ENCODE data around the gene EIF5.
A peak's percentile ranks its signal among the peaks of the same experiment; 100 is the strongest.

Gene EIF5

DNA sequence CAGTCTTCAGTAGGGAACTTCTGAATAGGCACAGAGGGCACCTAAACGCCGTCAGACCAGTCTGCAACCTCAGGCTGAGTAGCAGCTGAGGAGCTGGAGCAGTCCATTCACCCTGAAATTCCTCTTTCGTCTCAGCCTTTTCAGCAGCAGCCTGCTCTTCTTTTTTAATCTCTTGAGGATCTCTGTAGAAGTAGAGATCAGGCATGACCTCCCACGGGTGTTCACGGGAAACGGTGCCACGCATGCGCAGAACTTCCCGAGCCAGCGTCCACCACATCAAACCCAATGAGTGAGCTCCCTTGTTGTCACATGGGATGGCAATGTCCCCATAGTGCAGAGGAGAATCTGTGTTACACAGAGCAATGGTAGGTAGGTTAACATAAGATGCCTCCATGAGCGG, 40.1 kb downstream of the EIF5 start:
- no peak for DNase-seq

DNA sequence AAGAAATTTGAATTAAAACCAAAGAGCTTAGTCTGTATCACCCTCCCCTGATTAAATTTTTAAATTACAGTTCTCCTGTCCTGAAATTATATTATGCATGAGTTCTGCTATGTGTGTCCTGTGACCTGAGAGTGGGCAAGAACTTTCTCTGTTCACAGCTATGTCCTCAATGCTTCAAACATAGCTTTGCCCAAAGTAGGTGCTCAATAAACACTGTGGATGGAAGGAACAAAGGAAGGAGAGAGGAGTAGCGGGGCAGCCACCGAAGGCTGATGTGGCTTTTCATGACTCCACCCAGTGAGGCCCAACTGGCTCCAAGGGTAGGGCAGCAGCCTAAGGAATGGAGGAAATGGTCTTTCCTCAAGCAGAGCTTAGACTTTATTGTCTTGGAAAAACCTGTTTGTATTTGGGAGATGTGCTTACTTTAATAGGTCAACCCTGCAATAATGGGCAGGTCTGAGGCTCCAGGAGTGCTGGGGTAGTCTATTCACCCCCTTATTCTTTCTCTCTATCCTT, 43.5 kb downstream of the EIF5 start:
- DNase-seq = no peak

DNA sequence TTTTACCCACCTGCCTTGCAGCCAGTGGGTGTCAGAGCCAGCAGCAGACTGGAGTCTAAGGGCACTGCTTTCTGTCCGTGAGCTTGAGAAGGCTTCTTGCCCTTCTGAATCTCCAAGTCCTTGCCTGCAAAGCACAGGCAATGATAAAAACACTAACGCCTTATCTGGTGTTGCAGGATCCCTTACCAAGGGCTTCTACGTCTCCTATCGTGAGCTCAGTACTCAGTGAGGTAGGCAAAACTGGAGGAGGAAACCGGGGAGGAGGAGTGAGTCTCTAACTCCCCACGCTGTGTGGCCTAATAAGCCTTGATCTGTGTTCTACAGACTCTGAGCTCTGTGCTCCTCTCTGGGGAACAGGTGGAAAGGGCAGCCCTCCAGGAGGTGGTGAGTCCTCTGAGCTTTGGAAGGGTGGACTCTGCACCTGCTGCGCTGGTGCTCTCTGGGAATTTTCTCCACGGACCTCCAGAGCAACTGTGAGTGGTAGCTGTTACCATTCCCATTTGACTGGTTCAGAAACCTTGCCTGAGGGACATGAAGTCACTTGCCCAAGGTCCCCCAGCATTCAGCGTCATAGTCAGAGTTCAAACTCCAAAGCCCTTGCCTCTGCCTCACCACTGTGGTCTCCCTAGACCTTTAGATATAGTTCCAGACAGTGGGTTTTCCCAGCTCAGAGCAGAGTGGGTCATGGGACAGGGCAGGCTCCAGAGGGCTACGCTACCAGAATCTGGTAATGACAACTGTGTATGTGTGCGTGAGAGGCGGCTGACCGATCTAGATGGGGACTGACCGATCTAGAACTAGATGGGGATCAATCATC, 44.2 kb downstream of the EIF5 start:
- DNase-seq = no peak

DNA sequence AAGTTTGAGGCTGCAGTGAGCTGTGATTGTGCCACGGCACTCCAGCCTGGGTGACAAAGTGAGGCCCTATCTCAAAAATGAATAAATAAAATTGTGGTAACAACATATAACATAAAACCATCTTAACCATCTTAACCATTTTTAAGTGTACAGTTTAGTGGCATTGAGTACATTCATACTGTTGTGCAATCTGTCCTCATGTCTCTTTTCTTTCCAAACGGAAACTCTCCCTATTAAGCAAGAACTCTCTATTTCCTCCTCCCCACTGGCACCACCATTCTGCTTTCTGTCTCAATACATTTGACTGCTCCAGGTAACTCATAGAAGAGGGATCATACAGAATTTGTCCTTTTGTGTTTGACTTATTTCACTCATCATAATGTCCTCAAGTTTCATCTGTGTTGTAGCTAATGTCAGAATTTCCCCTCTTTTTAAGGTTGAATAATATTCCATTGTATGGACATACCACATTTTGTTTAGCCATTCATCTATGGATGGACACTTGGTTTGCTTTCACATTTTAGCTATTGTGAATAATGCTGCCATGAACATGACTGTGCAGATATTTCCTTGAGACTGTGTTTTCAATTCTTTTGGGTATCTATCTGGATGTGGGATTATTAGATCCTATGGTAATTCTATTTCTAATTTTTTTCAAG, 46.8 kb downstream of the EIF5 start:
- no peak for DNase-seq

DNA sequence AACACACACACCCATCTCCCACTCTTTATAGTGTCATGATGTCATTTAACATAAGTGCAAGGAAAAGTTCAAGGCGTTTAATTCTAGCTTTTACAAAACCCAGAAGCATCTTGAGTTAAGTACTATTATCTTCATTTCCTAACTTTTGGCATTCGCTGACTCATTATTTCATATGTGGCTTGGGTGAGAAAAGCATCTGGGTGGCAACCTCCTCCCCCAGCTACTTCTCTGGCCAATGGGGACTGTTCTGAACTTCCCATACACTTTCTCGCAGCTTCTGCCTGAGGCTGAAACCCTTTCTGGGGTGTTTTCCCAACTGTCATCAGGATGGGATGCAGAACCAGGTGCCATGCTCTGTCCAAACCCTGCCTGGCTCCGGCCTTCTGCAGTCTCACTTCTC, 48.3 kb downstream of the EIF5 start:
- DNase-seq = no peak

DNA sequence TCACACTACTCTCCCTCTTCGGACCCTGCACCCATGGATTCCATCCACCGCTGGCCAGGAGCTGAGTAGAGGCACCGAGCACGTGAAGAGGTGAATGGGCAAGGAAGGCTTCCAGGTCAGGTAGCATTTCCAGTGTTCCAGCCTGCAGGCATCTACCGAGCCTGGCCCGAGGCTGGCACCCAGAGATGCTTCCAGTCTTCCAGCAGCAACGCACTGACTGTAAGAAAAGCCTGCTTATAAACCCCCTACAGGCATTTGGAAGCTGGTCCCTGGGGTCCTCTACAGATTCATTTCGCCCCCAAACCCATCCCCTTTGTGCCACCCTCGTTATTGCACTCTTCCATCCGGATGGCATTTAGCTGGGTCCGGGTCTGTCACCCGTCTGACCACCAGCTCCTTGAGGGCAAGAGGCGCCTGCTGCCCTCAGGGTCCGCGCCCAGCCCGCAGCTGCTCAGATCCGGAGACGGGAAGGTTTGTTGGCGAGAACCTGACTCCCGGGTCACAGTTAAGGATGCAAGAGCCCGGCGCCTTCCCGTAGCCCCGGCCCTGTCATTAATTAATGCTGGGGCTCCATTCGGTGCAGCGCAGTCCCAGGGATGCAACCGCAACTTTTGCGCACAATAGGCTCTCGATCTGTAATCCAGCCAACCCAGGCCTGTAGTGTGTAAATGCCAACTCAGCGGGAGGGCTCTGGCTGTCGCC, 50.6 kb downstream of the EIF5 start:
- no peak for DNase-seq

DNA sequence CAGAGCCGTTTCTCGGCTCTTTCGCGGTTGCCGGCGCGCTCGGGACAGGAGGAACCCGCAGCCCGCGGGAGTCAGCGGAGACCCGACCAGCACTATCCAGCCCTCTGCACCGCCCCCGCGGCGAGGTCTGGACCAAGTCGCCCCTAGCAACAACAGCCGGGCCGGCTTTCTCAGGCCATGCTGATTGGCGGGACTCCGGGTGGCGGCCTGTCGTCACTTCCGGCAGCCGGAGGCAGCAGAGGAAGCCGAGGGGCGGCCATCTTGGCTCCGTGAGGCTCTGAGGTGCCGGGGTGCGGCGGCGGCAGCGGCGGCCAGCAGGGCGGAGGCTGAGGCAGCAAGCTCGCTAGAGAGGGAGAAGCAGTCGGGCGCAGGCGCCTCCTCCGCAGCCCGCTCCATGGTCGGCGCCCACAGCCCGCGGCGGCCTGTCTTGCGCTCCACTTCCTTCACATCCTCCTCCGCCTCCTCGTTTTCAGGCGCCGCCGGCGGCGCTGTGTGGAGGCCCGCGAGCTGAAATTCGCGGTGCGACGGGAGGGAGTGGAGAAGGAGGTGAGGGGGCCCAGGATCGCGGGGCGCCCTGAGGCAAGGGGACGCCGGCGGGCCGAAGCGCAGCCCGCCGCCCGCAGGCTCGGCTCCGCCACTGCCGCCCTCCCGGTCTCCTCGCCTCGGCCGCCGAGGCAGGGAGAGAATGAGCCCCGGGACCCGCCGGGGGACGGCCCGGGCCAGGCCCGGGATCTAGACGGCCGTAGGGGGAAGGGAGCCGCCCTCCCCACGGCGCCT, 51.3 kb downstream of the EIF5 start, which contains the start of gene MARK3:
TSS of gene MARK3 (plus strand) at position 264 of the 777 bp plus-strand sequence. CDS start 615 bp downstream, outside the sequence.
- peak; percentile 77 for DNase-seq

DNA sequence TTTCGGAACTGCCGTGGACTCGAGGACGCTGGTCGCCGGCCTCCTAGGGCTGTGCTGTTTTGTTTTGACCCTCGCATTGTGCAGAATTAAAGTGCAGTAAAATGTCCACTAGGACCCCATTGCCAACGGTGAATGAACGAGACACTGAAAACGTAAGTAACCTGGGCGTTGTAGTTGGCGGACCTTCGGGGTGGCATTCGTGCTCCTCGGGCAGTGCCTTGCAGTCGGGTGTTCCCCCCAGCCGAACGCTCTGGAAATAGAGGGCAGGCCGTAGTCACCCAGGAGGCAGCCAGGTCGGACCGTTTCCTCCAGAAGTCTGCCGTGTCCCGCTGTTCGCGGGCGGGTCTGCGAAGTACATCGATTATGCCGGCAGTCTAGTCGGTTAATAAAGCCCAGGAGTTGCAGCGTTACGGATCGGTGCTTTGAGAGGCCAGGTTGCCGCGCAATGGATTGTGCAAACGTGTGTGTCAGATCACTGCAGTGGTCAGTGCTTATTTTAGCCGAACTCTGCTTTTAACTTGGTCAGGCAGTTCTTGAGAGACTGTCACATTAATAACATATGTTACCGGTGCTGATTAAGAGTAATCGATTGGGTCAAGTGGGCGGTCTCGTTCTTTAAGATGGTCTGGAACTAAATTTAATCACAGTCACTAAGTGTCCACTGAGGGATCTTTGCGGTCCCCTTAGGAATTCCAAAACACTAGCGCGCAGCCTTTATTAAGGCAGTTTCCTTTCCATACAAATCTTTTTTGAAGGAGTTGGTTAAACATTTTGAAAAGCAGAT, 52.1 kb downstream of the EIF5 start:
- no peak for DNase-seq

DNA sequence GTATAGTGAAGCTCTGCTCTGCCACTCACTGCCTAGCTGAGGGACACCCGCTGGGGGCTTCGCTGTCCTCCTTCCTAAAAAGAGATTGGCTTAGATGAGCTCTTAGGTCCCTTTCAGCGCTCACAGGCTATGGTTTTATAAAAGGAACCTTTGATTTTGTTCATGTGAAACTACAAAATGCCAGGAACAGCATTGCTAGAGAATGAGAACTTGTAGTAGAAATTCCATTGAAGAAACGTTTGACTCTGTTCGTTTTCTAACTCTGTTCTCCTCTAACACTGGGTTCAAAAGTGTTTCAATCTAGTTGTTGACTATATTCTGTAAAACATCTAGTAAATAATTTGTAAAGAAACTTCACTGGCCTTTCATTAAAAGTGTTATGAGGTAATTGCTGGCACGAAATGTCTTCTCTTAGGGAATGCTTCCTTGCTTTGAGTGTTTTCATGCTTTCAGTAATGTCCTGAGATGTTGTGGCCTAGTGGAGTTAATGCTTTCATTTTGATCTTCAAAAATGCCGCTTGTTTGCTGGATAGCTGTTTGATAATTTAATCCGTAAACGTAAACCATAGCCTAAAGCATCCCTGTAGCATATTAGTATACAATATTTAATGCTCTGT, 52.8 kb downstream of the EIF5 start:
- no peak for DNase-seq

DNA sequence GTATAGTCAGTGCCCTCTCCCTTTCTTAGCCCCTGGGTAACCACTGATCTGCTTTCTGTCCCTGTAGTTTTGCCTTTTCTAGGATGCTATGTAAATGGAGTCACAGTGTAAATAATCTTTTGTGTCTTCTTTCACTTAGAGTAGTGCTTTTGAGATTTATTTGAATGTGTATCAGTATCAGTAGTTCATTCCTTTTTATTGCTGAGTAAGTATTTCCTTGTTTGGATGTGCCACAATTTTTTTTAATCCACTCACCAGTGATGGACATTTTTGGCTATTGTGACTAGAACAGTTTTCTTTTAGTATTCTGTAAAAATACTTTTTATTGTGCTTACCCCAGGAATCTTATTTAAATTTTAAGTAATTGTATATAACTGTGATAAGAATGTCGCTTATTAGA, 54.6 kb downstream of the EIF5 start:
- no peak for DNase-seq

DNA sequence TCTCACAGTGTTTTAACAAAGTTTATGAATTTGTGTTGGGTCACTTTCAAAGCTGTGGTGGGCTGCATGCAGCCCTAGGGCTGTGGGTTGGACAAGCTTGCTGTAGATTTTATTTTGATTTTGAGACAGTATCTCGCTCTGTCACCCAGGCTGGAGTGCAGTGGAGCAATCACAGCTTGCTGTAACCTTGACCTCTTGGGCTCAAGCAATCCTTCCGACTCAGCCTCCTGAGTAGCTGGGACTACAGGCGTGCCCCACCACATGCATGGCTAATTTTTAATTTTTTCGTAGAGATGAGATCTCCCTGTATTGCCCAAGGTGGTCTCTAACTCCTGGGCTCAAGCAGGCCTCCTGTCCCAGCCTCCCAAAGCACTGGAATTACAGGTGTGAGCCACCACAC, 56.6 kb downstream of the EIF5 start:
- no peak for DNase-seq

DNA sequence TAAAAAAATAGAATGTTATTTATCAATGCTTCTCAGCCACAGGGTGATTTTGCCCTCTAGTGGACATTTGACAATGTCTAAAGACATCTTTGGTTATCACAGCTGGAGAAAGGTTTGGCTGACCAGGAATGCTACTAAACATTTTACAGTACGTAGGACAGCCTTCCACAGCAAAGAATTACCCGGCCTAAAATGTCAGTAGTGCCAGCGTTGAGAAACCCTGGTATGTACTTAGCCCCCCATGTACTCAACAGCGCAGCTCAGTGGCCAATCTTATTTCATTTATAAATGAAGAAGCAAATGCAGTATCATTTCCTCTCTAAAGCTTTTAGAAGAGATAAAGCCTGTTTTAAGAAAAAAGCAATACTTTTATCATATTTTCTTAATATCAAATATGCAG, 57.0 kb downstream of the EIF5 start:
- no peak for DNase-seq

DNA sequence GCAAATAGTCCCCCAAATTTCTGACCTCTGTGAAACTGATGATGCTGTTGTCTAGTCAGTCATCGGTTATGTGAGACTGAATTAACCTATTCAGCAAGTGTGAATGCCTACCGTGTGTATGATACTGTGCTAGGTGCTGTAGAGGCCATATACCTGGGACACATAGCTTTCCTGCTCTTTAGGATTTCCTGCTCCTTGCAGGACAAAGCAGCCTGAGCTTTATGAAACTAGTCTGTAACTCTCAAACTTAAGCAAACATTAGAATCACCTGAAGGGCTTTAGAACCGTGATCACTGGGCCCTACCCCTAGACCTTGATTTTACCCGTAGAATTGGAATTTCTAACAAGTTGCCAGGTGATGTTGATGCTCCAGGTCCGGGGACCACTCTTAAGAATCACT, 58.1 kb downstream of the EIF5 start:
- DNase-seq = no peak

DNA sequence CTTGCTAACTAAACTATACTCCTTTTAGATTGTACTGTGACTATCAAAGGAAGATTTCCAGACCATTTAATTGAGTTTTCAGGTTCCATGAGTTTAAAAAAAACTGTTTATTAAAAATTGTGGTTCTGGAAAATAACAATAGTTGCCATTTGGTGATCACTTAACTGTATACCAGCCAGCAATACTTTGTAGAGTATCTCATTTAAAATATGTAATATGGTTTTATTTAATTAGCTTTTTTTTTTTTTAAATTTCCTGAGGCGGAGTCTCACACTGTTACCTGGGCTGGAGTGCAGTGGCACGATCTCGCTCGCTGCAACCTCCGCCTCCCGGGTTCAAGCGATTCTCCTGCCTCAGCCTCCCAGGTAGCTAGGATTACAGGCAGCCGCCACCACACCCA, 58.5 kb downstream of the EIF5 start:
- no peak for DNase-seq

DNA sequence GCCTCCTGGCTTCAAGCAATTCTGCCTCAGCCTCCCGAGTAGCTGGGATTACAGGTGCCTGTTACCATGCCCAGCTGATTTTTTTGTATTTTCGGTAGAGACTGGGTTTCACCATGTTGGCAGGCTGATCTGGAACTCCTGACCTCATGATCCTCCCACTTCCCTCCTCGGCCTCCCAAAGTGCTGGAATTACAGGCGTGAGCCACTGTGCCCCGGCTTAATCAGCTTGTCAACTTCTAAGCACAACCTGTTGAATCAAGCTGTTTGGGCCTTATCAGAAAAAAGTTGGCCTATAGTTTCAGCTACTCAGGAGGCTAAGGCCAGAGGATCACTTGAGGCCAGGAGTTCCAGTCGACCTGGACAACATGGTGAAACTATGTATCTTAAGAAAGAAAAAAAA, 59.0 kb downstream of the EIF5 start:
- DNase-seq = no peak

DNA sequence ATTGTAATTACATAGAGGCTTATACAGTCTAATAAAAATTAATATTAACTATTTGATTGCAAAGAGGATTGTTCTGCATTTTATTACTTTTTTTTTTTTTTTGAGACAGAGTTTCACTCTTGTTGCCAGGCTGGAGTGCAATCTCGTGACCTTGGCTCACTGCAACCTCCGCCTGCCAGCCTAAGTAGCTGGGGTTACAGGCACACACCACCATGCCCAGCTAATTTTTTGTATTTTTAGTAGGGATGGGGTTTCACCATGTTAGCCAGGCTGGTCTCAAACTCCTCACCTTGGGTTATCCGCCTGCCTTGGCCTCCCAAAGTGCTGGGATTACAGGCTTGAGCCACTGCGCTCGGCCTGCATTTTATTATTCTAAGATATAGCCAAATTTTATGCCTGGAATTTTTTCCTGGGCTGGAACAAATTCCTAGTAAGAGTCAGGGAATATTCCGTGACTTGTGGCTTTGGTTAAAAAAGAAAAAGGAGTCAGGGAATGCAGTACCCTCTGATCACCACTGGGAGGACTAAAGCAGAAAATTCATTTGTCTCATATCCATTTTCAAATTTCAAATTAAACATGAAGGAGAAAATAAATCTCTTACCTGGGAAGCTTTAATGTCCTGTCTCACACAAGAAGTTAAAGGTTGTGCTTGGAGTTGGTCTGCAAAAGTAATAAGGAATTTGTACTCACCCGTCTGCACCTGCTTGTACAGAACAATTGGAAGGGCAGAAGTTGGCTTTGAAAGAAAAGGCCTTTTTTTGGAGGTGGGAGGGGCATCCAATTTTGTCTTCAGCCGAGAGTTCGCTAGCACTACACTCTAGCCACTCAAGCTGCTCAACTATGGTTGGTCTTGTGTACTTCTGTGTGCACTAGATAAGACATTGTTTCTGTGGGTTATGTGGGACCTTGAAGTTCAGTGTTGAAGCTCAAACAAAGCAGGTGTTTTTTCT, 59.9 kb downstream of the EIF5 start:
- DNase-seq = no peak
